VCaP (cell line): ENCODE measurements around the gene IRF7.

ENCODE experiments used
- H3K27ac ChIP-seq: fragments of 450-650 bp; 2 replicates; pipeline ENCODE4 v1.5.1; 2017
- CTCF ChIP-seq: fragments of 450-650 bp; conservative IDR thresholded peaks from 2 replicates; pipeline ENCODE4 v1.5.1; 2017; ENCODE audit warnings: mild to moderate bottlenecking, moderate library complexity

IRF7 gene

DNA sequence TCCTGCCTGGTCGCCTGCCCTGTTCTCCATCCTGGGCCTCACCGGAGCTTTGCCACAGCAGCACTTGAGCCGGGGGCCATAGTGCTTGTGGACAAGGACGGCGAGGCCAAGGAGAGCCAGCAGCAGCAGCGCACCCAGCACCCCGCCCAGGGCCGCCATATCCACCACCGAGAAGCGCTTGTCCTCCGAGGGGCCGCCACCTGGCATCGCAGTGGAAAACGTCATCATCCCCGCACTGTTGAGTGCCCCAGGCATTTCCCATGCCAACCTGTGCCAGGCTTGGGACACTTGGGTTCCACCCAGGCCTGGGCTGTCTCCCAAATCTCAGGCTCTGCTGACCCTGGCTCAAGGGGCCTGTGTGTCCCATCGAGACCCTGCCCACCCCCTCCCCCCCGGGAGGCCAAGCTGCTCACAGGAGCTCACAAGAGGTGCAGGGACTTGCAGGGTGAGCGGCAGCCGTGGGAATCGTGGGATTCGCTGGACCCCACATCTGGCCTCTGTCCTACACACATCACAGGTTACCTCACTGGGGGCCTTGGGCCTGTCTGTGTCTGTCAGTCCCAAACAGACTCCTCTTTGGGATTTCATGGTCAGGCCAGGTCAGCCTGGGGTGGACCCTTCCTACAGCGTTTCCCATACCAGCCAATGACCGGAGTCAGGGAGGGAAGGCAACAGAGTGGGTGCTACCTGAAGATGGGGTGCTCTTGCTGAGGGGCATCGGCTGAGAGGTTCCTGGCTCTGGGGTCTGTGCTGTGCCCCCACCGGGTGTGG, 2.3 kb upstream of the IRF7 start:
- no peak overlapping the region for H3K27ac ChIP-seq
- no peak for TF ChIP-seq CTCF

DNA sequence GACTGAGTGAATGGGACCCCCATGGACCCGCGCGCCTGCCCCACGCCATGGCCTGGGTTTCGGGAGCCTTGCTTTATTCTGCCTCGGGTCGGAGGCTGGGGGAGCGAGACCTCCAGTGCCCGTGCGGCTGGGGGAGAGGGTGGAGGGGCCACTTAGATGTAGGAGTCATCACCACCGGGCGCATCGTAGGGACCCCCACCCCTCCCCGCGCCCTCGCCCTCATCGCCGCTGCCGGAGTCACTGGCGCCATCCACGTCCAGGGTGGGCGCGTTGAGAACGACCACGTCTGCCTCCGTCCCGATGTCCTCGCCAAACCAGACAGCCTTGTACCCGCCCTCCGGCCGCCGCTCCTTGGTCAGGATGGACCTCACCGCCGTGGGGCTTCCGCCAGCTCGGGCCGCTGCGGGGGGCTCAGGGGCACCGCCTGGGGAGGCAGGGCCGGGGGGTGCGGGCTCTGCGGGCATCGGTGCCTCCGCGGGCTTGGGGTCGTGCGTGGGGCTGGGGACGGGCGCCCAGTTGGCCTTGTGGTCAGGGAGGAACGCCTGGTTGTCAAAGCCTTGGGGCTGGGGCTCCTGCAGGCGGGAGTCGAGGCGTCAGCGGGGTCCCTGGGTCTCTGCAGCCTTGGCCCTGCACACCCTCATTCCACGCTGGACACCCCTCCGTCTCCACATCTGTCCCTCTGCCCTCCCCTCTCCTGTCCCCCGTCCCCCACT, 1.6 kb upstream of the IRF7 start:
- no peak overlapping the region for H3K27ac ChIP-seq
- no peak for TF ChIP-seq CTCF

GRCh38 chr11:616320-617198, 809 bp upstream of the IRF7 start:
- TF ChIP-seq CTCF, result no peak
- peak overlapping the region; percentile 87 for H3K27ac ChIP-seq

GRCh38 chr11:614623-615503, 887 bp downstream of the IRF7 start:
- TF ChIP-seq CTCF, result no peak
- H3K27ac ChIP-seq, result peak overlapping the region; percentile 87

GRCh38 chr11:614021-614622, 1.6 kb downstream of the IRF7 start:
- no peak for TF ChIP-seq CTCF
- peak overlapping the region; percentile 87 for H3K27ac ChIP-seq

GRCh38 chr11:613369-613968, 2.3 kb downstream of the IRF7 start:
- TF ChIP-seq CTCF, result no peak
- peak overlapping the region; percentile 87 for H3K27ac ChIP-seq
